HG03097 (cell line): Measurements from ENCODE around the gene PRPF38A.

Experiments used
- ATAC-seq: cut with Tn5 transposase; IDR thresholded peaks from one replicate; pipeline ENCODE4 v1.9.1; 2021; ENCODE audit not compliant: unreplicated experiment, low FRiP score

Gene PRPF38A

GRCh38 chr1:52454779-52455178, 50.4 kb downstream of the PRPF38A start:
- ATAC-seq: no peak

GRCh38 chr1:52455686-52456085, 51.3 kb downstream of the PRPF38A start:
- no peak for ATAC-seq

GRCh38 chr1:52460694-52461093, 56.3 kb downstream of the PRPF38A start:
- ATAC-seq: no peak

GRCh38 chr1:52461821-52462220, 57.4 kb downstream of the PRPF38A start:
- ATAC-seq: no peak

- no peak for ATAC-seq
These were observed 59.5 kb downstream of the PRPF38A start for GRCh38 chr1:52463891-52464290.

- ATAC-seq: no peak
These were observed 64.7 kb downstream of the PRPF38A start for GRCh38 chr1:52469108-52469507.
